Esophagus squamous epithelium (tissue), 5 donors: ENCODE results near the gene PTPA. TPM values are rescaled to one million over a fixed set of nuclear protein-coding genes. Genes with fewer than 3 reads are reported as not detected.

Source experiments
- DNase-seq: peaks from one replicate; lab custom pipeline; 2025; lab: John Stamatoyannopoulos, UW
- H3K27ac ChIP-seq, 4 donors: fragments of 200-600 bp; sonication (generic); one replicate each; pipeline ENCODE4 v1.5.1; 2016 to 2019; ENCODE audit warnings: mild to moderate bottlenecking in 1 of 4
- H3K27me3 ChIP-seq, 4 donors: fragments of 200-600 bp; sonication (generic); 1 replicate in 3 of 4; 2 replicates in 1 of 4; pipeline versions ENCODE4 v1.5.1 to v1.6.0; 2017 to 2021; ENCODE audit warnings: antibody characterized with exemption in 1 of 4
- H3K36me3 ChIP-seq, 3 donors: fragments of 200-600 bp; sonication (generic); one replicate each; pipeline ENCODE4 v1.5.1; 2016 to 2019
- H3K4me1 ChIP-seq, 3 donors: fragments of 200-600 bp; sonication (generic); one replicate each; pipeline ENCODE4 v1.5.1; 2017 to 2019
- H3K4me3 ChIP-seq, 4 donors: fragments of 200-600 bp; sonication (generic); 1 replicate in 3 of 4; 2 replicates in 1 of 4; pipeline ENCODE4 v1.5.1; 2016 to 2019; ENCODE audit warnings: mild to moderate bottlenecking in 2 of 4, moderate library complexity in 1 of 4
- H3K9me3 ChIP-seq, 3 donors: fragments of 200-600 bp; sonication (generic); one replicate each; pipeline ENCODE4 v1.5.1; 2016 to 2019
- POLR2A ChIP-seq, 4 donors: fragments of 450-650 bp; IDR thresholded peaks; one replicate each; pipeline ENCODE4 v1.6.1; 2017; ENCODE audit warnings: antibody characterized with exemption in 4 of 4, mild to moderate bottlenecking in 4 of 4, moderate library complexity in 3 of 4
- WGBS, 2 donors: methylation state at CpG; one replicate each; pipeline ENCODE4 v1.1.5; 2018; 5-methylcytosine and 5-hydroxymethylcytosine counted together
- intact Hi-C: fragments of 100-400 bp; cut with DNase I; formaldehyde crosslinking; loops from one replicate; pipeline ENCODE4 v1.15.0; 2022
- total RNA-seq, 4 donors: library from RNA; depleted of rRNA; stranded (reverse); fragments of >200 nt; gene quantifications; one replicate each; pipeline ENCODE4 v1.1.0, GENCODE V29; 2016
- TF ChIP-seq, protein P1 (sequence below), 6 experiments: fragments of 450-650 bp in 4 of 6; fragments of 200-600 bp in 2 of 6; sonication (generic) in 2 of 6; IDR thresholded peaks; one replicate each; pipeline ENCODE4 v1.5.1; 2016 to 2019; ENCODE audit warnings: antibody characterized with exemption in 6 of 6, mild to moderate bottlenecking in 4 of 6, moderate library complexity in 4 of 6
- donor health status: DM: yes; HTN: yes; CAD: no.

The PTPA gene
- total RNA-seq, 4 donors from 2014 or later: 59.1 to 110 (median 80.6) TPM

DNA sequence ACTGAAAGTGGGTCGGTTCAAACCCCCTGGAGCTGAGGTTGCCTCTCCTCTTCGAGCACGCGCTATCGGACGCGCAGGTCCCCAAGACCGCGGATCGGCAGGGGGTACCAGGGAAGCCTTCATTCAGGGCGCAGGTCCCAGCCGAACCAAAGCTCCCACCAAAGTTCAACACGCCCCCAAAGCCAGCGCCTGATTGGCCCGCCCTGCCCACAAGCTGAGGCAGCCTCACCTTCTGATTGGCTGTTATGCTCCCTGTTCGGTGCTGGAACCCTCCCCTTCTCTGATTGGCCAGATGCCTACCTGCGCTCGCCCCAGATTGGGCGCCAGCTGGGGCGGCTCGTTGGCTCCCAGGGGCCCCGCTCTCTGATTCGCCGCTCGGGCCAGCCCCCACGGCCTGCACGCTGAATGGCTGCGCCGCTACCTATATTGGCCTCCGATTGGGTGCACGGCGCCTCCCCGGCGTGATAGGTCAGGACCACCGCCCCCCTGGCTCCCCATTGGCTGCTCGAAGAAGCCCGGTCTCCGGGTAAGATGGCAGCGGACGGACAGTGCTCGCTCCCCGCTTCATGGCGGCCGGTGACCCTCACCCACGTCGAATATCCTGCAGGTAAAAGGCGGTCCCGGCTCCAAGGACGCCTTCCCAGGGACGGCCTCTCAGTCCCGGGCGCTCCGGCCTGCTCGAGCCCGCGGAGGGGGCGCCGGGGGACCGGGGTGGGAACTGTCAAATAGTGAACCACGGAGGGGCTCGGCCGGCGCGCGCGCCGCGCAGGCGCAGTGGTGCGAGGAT lies 30.4 kb upstream of the PTPA start, which contains the start of gene DOLPP1:
Gene DOLPP1, plus strand, starts transcription at position 511 of the 787 bp plus-strand sequence. Its CDS starts 21 bp downstream, at position 532.
- Histone ChIP-seq H3K27me3 (no peaks in the 10 kb centered on the region), H3K4me3 (peak within 1 kb of the TSS; percentile 68 to 98 (median 76)), H3K27ac (peak within 1 kb of the TSS; percentile 87 to 93 (median 89)), H3K9me3 (no peaks in the 10 kb centered on the region), H3K36me3 (peaks cover 6 to 20% (median 9%) of the 10 kb centered on the region in 3 donors), H3K4me1 (peaks cover 13 to 49% (median 15%) of the 10 kb centered on the region in 3 donors)
- 0% methylated on average over 5 to 10 of the region's 70 CpGs for WGBS, 2 donors
- TF ChIP-seq, protein P1, sequence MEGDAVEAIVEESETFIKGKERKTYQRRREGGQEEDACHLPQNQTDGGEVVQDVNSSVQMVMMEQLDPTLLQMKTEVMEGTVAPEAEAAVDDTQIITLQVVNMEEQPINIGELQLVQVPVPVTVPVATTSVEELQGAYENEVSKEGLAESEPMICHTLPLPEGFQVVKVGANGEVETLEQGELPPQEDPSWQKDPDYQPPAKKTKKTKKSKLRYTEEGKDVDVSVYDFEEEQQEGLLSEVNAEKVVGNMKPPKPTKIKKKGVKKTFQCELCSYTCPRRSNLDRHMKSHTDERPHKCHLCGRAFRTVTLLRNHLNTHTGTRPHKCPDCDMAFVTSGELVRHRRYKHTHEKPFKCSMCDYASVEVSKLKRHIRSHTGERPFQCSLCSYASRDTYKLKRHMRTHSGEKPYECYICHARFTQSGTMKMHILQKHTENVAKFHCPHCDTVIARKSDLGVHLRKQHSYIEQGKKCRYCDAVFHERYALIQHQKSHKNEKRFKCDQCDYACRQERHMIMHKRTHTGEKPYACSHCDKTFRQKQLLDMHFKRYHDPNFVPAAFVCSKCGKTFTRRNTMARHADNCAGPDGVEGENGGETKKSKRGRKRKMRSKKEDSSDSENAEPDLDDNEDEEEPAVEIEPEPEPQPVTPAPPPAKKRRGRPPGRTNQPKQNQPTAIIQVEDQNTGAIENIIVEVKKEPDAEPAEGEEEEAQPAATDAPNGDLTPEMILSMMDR (IDR thresholded peaks at IDR 0.05): peak in 3 of 6 experiments; percentile 8 to 10 (median 9)
- TF ChIP-seq POLR2A (IDR thresholded peaks at IDR 0.05): peak in 3 of 4 donors; percentile 51 to 77 (median 61)
- intact Hi-C loops: no loop called here
- peak; percentile 98 for DNase-seq

- peaks cover 13 to 27% (median 15%) of the 10 kb centered on the region in 3 donors for H3K36me3 ChIP-seq
- intact Hi-C loops: no loop called here
- no peaks in the 10 kb centered on the region for H3K27me3 ChIP-seq
- no peak for DNase-seq
- peaks cover 13 to 53% (median 15%) of the 10 kb centered on the region in 3 donors for H3K4me1 ChIP-seq
- H3K9me3 ChIP-seq: no peaks in the 10 kb centered on the region
- WGBS, 2 donors: 0% methylated on average over 5 to 10 of the region's 30 CpGs
- H3K4me3 ChIP-seq: peak overlapping the region; percentile 68 to 98 (median 76)
- H3K27ac ChIP-seq: peak overlapping the region; percentile 87 to 93 (median 89)
- TF ChIP-seq POLR2A (IDR thresholded peaks at IDR 0.05): peak in 1 of 4 donors; percentile 2
- TF ChIP-seq, protein P1 (IDR thresholded peaks at IDR 0.05): no peak
These were observed 29.8 kb upstream of the PTPA start for GRCh38 chr9:129081388-129081904.

GRCh38 chr9:129084087-129084486 lies 27.1 kb upstream of the PTPA start:
- H3K36me3 ChIP-seq: peaks cover 16 to 52% (median 22%) of the 10 kb centered on the region in 3 donors
- TF ChIP-seq POLR2A (IDR thresholded peaks at IDR 0.05): no peak
- TF ChIP-seq, protein P1 (IDR thresholded peaks at IDR 0.05): no peak
- H3K27me3 ChIP-seq: no peaks in the 10 kb centered on the region
- no peaks in the 10 kb centered on the region for H3K9me3 ChIP-seq
- no peak for DNase-seq
- H3K4me3 ChIP-seq: no peak overlapping the region
- H3K4me1 ChIP-seq: peaks cover 13 to 58% (median 15%) of the 10 kb centered on the region in 3 donors
- intact Hi-C loops: no loop called here
- WGBS, 2 donors: no CpG with 5 or more reads among the region's 7 CpGs
- H3K27ac ChIP-seq: peak overlapping the region in 1 of 4 donors; percentile 3

- 77 to 88% methylated on average over 5 to 10 of the region's 15 CpGs for WGBS, 2 donors
- intact Hi-C loops: no loop called here
- Histone ChIP-seq H3K27ac (no peak overlapping the region), H3K27me3 (no peaks in the 10 kb centered on the region), H3K36me3 (peaks cover 23 to 66% (median 30%) of the 10 kb centered on the region in 3 donors), H3K4me3 (no peak overlapping the region), H3K4me1 (peaks cover 0 to 50% (median 3%) of the 10 kb centered on the region in 3 donors), H3K9me3 (no peaks in the 10 kb centered on the region)
- no peak for DNase-seq
- TF ChIP-seq, protein P1 (IDR thresholded peaks at IDR 0.05): no peak
These were observed 22.0 kb upstream of the PTPA start for GRCh38 chr9:129089246-129089645.
